Breast epithelium (tissue), 3 donors: ENCODE results near the gene PRPSAP1.

Experiments
- POLR2A ChIP-seq: fragments of 450-650 bp; IDR thresholded peaks from one replicate; pipeline ENCODE4 v1.6.1; 2016; ENCODE audit warnings: antibody characterized with exemption, mild to moderate bottlenecking, moderate library complexity
- TF ChIP-seq, protein P1 (sequence below), 3 donors: fragments of 450-650 bp; IDR thresholded peaks; one replicate each; pipeline ENCODE4 v1.5.1; 2016 to 2017; ENCODE audit warnings: antibody characterized with exemption in 3 of 3, mild to moderate bottlenecking in 3 of 3, moderate library complexity in 3 of 3

DNA sequence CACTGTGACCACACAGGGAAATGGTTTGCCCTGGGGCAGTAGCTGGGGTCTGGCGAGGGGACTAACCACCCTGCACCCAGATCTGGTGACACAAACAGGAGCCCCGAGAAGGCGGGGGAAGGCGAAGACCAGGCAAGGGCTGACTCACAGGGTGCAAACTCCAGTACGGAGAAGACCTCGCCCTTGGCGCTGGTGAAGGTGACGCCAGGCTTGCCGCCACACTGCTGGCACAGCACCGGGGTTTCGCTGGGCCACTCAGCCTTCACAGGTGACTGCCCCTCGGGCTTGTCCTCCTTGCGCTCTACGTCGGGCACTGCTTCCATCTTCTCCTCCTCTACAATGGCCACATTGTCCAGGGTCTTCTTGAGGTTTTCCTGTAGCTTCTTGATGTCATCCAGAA, 42.3 kb upstream of the PRPSAP1 start:
- TF ChIP-seq, protein P1, sequence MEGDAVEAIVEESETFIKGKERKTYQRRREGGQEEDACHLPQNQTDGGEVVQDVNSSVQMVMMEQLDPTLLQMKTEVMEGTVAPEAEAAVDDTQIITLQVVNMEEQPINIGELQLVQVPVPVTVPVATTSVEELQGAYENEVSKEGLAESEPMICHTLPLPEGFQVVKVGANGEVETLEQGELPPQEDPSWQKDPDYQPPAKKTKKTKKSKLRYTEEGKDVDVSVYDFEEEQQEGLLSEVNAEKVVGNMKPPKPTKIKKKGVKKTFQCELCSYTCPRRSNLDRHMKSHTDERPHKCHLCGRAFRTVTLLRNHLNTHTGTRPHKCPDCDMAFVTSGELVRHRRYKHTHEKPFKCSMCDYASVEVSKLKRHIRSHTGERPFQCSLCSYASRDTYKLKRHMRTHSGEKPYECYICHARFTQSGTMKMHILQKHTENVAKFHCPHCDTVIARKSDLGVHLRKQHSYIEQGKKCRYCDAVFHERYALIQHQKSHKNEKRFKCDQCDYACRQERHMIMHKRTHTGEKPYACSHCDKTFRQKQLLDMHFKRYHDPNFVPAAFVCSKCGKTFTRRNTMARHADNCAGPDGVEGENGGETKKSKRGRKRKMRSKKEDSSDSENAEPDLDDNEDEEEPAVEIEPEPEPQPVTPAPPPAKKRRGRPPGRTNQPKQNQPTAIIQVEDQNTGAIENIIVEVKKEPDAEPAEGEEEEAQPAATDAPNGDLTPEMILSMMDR (IDR thresholded peaks at IDR 0.05), result no peak
- TF ChIP-seq POLR2A, result no peak
